Subcutaneous adipose tissue (tissue), 4 donors: ENCODE results near the gene FSIP1. TPM values are rescaled to one million over a fixed set of nuclear protein-coding genes. Genes with fewer than 3 reads are reported as not detected.

Experiments used
- total RNA-seq, 4 donors: library from RNA; depleted of rRNA; stranded (reverse); fragments of >200 nt; gene quantifications; one replicate each; pipeline ENCODE4 v1.1.0, GENCODE V29; 2016
- TF ChIP-seq, protein P1 (sequence below): fragments of 450-650 bp; IDR thresholded peaks from one replicate; pipeline ENCODE4 v1.5.1; 2016; ENCODE audit warnings: low read depth, mild to moderate bottlenecking, control low read depth, antibody characterized with exemption, moderate library complexity

The FSIP1 gene
- total RNA-seq, 4 donors from 2014 or later: 0.16 to 1.0 (median 0.44) TPM; not detected in 1

DNA sequence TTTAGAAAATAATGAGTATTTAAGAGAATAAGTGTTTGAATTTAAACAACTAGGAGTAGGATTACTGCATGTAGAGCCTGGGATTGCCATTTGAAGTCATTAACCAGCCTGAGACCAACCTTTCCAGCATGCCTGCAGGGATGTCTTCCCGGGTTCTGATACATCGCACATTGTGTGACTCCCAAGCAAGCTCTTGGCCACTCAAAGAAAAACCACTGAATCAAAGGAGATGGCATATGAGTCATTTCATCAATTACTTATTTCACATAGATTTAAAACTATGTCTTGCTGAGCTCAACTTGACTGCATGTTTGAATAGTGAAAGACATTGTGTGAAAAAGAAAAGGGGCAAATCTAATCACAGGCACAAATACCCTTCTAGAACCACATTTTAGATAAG, 216.8 kb downstream of the FSIP1 start:
- TF ChIP-seq, protein P1, sequence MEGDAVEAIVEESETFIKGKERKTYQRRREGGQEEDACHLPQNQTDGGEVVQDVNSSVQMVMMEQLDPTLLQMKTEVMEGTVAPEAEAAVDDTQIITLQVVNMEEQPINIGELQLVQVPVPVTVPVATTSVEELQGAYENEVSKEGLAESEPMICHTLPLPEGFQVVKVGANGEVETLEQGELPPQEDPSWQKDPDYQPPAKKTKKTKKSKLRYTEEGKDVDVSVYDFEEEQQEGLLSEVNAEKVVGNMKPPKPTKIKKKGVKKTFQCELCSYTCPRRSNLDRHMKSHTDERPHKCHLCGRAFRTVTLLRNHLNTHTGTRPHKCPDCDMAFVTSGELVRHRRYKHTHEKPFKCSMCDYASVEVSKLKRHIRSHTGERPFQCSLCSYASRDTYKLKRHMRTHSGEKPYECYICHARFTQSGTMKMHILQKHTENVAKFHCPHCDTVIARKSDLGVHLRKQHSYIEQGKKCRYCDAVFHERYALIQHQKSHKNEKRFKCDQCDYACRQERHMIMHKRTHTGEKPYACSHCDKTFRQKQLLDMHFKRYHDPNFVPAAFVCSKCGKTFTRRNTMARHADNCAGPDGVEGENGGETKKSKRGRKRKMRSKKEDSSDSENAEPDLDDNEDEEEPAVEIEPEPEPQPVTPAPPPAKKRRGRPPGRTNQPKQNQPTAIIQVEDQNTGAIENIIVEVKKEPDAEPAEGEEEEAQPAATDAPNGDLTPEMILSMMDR: no peak

- TF ChIP-seq, protein P1: no peak
Observed at GRCh38 chr15:39564972-39565665, 217.5 kb downstream of the FSIP1 start.

- TF ChIP-seq, protein P1: no peak
Observed at GRCh38 chr15:39558421-39558820, 224.2 kb downstream of the FSIP1 start.

GRCh38 chr15:39556461-39556860, 226.2 kb downstream of the FSIP1 start:
- TF ChIP-seq, protein P1: no peak

DNA sequence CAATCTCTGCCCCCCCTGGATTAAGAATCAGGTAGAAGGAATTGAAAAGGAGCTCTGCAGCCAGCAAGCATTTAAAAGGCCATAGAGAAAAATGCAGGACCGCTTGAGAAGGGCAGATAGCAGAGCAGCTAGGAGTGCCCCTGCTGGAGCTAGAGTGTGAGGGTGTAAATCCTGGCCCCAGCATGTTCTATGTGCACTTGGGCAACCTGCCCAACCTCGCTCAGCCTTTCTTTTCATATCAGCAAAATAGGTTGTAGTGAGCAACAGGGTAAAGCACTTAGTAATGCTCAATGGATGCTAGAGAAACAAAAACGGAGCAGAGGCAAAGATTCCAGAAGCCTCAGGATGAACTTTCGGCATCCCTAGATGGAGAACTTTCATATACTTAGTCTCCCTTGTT, 226.8 kb downstream of the FSIP1 start:
- TF ChIP-seq, protein P1: no peak

GRCh38 chr15:39554746-39555387, 227.8 kb downstream of the FSIP1 start:
- TF ChIP-seq, protein P1: no peak

GRCh38 chr15:39553947-39554693, 228.5 kb downstream of the FSIP1 start:
- TF ChIP-seq, protein P1: no peak
